GM12864 (cell line): Measurements from ENCODE around the gene ANKRD13B.
A peak's percentile ranks its signal among the peaks of the same experiment; 100 is the strongest.

Source experiments
- DNase-seq: peaks from one replicate; pipeline ENCODE4 v3.0.0-alpha.2; 2011; ENCODE audit warnings: low read depth
- H3K4me3 ChIP-seq: 2 replicates; pipeline ENCODE4 v1.5.1; 2011; ENCODE audit warnings: mild to moderate bottlenecking, low read depth, low read length, control low read depth
- CTCF ChIP-seq: IDR thresholded peaks from 2 replicates; pipeline ENCODE4 v1.5.1; 2011; ENCODE audit warnings: low read depth, mild to moderate bottlenecking, moderate library complexity, low read length, control low read depth, inconsistent platforms; ENCODE audit errors: missing control alignments

Gene ANKRD13B

GRCh38 chr17:29615492-29616299, 22.8 kb downstream of the ANKRD13B start:
- TF ChIP-seq CTCF: no peak
- DNase-seq: peak; percentile 36
- H3K4me3 ChIP-seq: peak overlapping the region; percentile 40

- peak overlapping the region; percentile 40 for H3K4me3 ChIP-seq
- TF ChIP-seq CTCF: no peak
- DNase-seq: no peak
These were observed 23.5 kb downstream of the ANKRD13B start for GRCh38 chr17:29616300-29617048.

- peak overlapping the region; percentile 54 for H3K4me3 ChIP-seq
- DNase-seq: peak; percentile 71
- peak; percentile 82 for TF ChIP-seq CTCF
These were observed 24.2 kb downstream of the ANKRD13B start for GRCh38 chr17:29617125-29617480.

GRCh38 chr17:29617481-29618271, 24.7 kb downstream of the ANKRD13B start:
- peak; percentile 53 for DNase-seq
- peak; percentile 91 for TF ChIP-seq CTCF
- peak overlapping the region; percentile 54 for H3K4me3 ChIP-seq

- H3K4me3 ChIP-seq: peak overlapping the region; percentile 54
These were observed 25.5 kb downstream of the ANKRD13B start for GRCh38 chr17:29618272-29619065.

More at GRCh38 chr17:29618272-29619065, 25.5 kb downstream of the ANKRD13B start:
- TF ChIP-seq CTCF: no peak
- DNase-seq: no peak
